Liver (tissue), 3 donors: ENCODE measurements around the gene PPM1E.

Experiments used
- CTCF ChIP-seq: fragments of 150-350 bp; IDR thresholded peaks from 2 replicates; pipeline ENCODE4 v1.5.1; 2017; ENCODE audit warnings: improper control_type of control experiment, low read depth, low read length; ENCODE audit not compliant: missing input control
- GABPA ChIP-seq, 2 donors: IDR thresholded peaks in 1 of 2; conservative IDR thresholded peaks in 1 of 2; 2 replicates each; pipeline ENCODE4 v1.6.1; 2016; ENCODE audit warnings: antibody characterized with exemption in 2 of 2, mild to moderate bottlenecking in 1 of 2, moderate library complexity in 1 of 2
- RXRA ChIP-seq, 2 donors: IDR thresholded peaks; 2 replicates each; pipeline ENCODE4 v1.6.1; 2017 to 2018; ENCODE audit warnings: antibody characterized with exemption in 2 of 2, mild to moderate bottlenecking in 1 of 2
- donor health status: healthy.
- donor health status: healthy.

- TF ChIP-seq CTCF = no peak
- TF ChIP-seq RXRA (IDR thresholded peaks at IDR 0.05) = no peak
- TF ChIP-seq GABPA (IDR thresholded peaks at IDR 0.05 in 1 of 2, conservative IDR thresholded peaks at IDR 0.05 in 1 of 2) = no peak
Measured at GRCh38 chr17:58968426-58969061, 212.9 kb downstream of the PPM1E start.
